Measurements from ENCODE around the gene TNFRSF12A. TPM values are rescaled to one million over a fixed set of nuclear protein-coding genes. Genes with fewer than 3 reads are reported as not detected.

The TNFRSF12A gene
- total and polyA plus RNA-seq, 2 of the 8 experiments (the other 6 are each of a cell fraction or from before 2014, with no cell fraction given): 81.0 to 82.5 TPM

DNA sequence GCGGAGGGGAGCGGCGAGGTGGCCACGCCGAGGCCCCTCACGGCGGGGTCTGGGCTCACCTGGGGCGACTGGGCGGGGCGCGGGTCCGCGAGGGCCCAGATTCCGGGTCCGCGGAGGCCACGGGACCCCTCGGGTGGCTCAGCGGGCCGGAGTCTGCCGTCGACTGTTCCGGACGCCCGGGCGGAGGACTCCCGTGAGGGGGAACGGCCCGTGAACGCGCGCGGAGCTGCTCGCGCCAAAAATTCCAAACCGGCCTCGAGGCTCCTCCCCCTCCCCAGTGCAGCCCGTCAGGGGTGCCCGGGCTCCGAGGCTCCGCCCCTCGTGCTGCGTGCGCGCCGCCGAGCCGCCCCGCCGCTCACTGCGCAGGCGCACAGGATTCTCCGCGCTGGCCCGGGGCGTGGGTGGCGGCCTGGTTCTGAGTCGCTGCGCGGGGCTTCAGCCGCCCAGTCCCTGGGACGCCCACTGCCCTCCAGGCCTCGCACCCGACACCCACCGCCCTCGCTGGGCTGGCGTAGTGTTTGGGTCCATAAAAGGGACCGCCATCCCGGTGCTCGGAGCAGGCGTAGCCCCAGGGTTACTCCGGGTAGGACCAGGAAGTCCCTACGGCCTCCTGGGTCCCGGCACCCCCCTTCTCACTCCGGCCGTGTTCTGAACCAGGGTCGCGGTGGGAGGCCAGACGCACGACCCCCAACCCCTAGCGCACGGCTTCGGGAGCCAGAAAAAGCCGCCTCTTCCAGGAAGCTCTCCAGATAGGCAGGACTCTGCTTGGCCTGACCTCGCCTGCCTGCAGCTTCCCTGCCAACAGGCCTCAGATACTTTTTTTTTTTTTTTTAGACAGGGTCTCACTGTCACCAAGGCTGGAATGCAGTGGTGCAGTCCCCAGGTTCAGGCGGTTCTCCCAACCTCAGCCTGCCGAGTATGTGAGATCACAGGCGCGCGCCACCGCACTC lies 39.7 kb upstream of the TNFRSF12A start, which contains the start of gene PKMYT1:
Gene PKMYT1, minus strand, starts transcription at position 220 of the 950 bp plus-strand sequence. CDS start 789 bp downstream, outside the sequence.
- Histone ChIP-seq H2BK120ac (replicated peaks; ENCODE audit: low read depth, low read length) (peak within 1 kb of the TSS; percentile 43), H2AFZ (ENCODE audit: low read length) (no peak within 1 kb of the TSS), H3K4me3 (ENCODE audit: extremely low read depth in 1 of 4, insufficient read depth in 2 of 4, low read depth in 3 of 4, low read length in 4 of 4) (peak within 1 kb of the TSS; percentile 68 to 79 (median 73)), H4K91ac (replicated peaks; ENCODE audit: insufficient read length, low read length) (peak within 1 kb of the TSS; percentile 99), H3K4me2 (ENCODE audit: insufficient read depth in 1 of 2, low read depth in 2 of 2, low read length in 2 of 2) (peak within 1 kb of the TSS; percentile 38 to 93), H2BK12ac (ENCODE audit: low read depth, low read length) (peak within 1 kb of the TSS; percentile 80), H3K23ac (ENCODE audit: insufficient read length) (no peak within 1 kb of the TSS), H3K79me2 (ENCODE audit: control insufficient read depth in 1 of 2, insufficient read depth in 2 of 2, low read length in 2 of 2) (peaks cover 0 to 8% of the 10 kb centered on the region in 2 experiments; a peak in 2 of 4 replicates), H4K8ac (ENCODE audit: extremely low read depth, insufficient read depth, low read length) (peak within 1 kb of the TSS; percentile 98), H3K18ac (ENCODE audit: extremely low read depth, low read length) (peak within 1 kb of the TSS; percentile 96), H3K4ac (replicated peaks; ENCODE audit: insufficient read length, low read depth, low read length) (peak within 1 kb of the TSS; percentile 81), H3K27ac (ENCODE audit: low read depth, low read length) (peak within 1 kb of the TSS; percentile 91), H3K23me2 (ENCODE audit: low read depth, low read length) (peaks cover 12% of the 10 kb centered on the region; the same call in 1 of the 2 replicates), H3K14ac (ENCODE audit: insufficient read length) (no peak within 1 kb of the TSS), H3K4me1 (replicated peaks in 1 of 4; ENCODE audit: control insufficient read depth in 3 of 4, insufficient read depth in 4 of 4, low read length in 3 of 4) (peaks cover 3 to 23% (median 14%) of the 10 kb centered on the region in 4 experiments), H3K9me3 (ENCODE audit: insufficient read depth in 2 of 2, low read depth in 1 of 2, low read length in 1 of 2) (no peaks in the 10 kb centered on the region), H3K79me1 (ENCODE audit: low read depth, low read length) (peaks cover 6% of the 10 kb centered on the region), H2AK5ac (ENCODE audit: low read depth, low read length) (no peak within 1 kb of the TSS), H2BK20ac (ENCODE audit: low read length) (no peak within 1 kb of the TSS), H4K5ac (ENCODE audit: insufficient read length, low read depth, low read length) (peak within 1 kb of the TSS; percentile 100), H3K36me3 (ENCODE audit: control insufficient read depth in 2 of 4, insufficient read depth in 4 of 4, low read length in 3 of 4) (peaks cover 4 to 16% (median 9%) of the 10 kb centered on the region in 4 experiments; a peak in 5 of 8 replicates), H3K56ac (replicated peaks; ENCODE audit: insufficient read length, low read depth, low read length) (peak within 1 kb of the TSS; percentile 95), H3K27me3 (replicated peaks in 1 of 4; ENCODE audit: control insufficient read depth in 3 of 4, extremely low read depth in 1 of 4, insufficient read depth in 3 of 4, low read length in 3 of 4) (no peaks in the 10 kb centered on the region; a peak in 1 of 7 replicates), H4K20me1 (replicated peaks in 1 of 2; ENCODE audit: control insufficient read depth in 1 of 2, insufficient read depth in 2 of 2, low read length in 2 of 2) (peaks cover 10 to 21% of the 10 kb centered on the region in 2 experiments), H2BK15ac (ENCODE audit: low read length) (peak within 1 kb of the TSS; percentile 61; the same call in 1 of the 2 replicates), H2BK5ac (ENCODE audit: low read depth, low read length) (peak within 1 kb of the TSS; percentile 97), H3K9ac (replicated peaks in 1 of 4; ENCODE audit: extremely low read depth in 1 of 4, low read depth in 3 of 4, low read length in 3 of 4) (peak within 1 kb of the TSS; percentile 57 to 93 (median 82); a peak in 6 of 7 replicates)
- ChIA-PET POLR2A (ENCODE audit: partially characterized antibody) (interaction anchor here (0.7 to 25.4 kb wide), 14 partner anchors 8 to 183 kb away, joined by 3 to 455 read pairs (median 6); partner anchors contain the start of genes CLDN6, CLDN9, HCFC1R1 and KREMEN2), CTCF (ENCODE audit: partially characterized antibody) (interaction anchor here (0.5 to 3.7 kb wide), 10 partner anchors 9 to 266 kb away, joined by 3 to 27 read pairs (median 6); partner anchors contain the start of genes CLDN6 and PAQR4)
- FAIRE-seq (no peak), DNase-seq (ENCODE audit: low read depth in 1 of 2, low spot score in 2 of 2) (peak in 1 of 2 experiments; percentile 95)
- WGBS, 2 experiments (ENCODE audit: extremely low coverage in 1 of 2, insufficient coverage in 1 of 2, insufficient read length in 1 of 2, insufficient replicate concordance in 2 of 2, low coverage in 1 of 2, low lambda C conversion rate in 2 of 2, missing lambda C conversion rate in 1 of 2): 5% methylated on average over 66 of the region's 91 CpGs; no CpG with 5 or more reads in 1 of the 2 experiments
- TF ChIP-seq NRF1 (IDR thresholded peaks at IDR 0.05; ENCODE audit: low read depth, low read length) (peak; percentile 87), TAF7 (optimal IDR thresholded peaks at IDR 0.05; ENCODE audit: borderline replicate concordance, low read depth, low read length) (peak; percentile 20), RBBP5 (IDR thresholded peaks at IDR 0.05; ENCODE audit: borderline replicate concordance, low read depth, low read length) (0 out of 2 replicates have a peak, but pooled peaks have one; percentile 62), TAF1 (IDR thresholded peaks at IDR 0.05; ENCODE audit: low read depth, low read length) (peak; percentile 57), CHD2 (IDR thresholded peaks at IDR 0.05; ENCODE audit: low read length) (no peak), BACH1 (IDR thresholded peaks at IDR 0.05; ENCODE audit: low read length) (peak; percentile 74; the same call in 1 of the 2 replicates), YY1 (IDR thresholded peaks at IDR 0.05; ENCODE audit: low read depth, low read length) (no peak), EGR1 (IDR thresholded peaks at IDR 0.05; ENCODE audit: borderline replicate concordance, low read depth, low read length) (peak; percentile 90), HDAC2 (IDR thresholded peaks at IDR 0.05; ENCODE audit: borderline replicate concordance in 1 of 2, low read depth in 2 of 2, low read length in 2 of 2) (peak in 1 of 2 experiments; percentile 24; a peak in 1 of 4 replicates), POLR2A (IDR thresholded peaks at IDR 0.05; ENCODE audit: control extremely low read depth in 1 of 2, low read depth in 2 of 2, low read length in 2 of 2) (peak in 1 of 2 experiments; percentile 79; a peak in 2 of 3 replicates), JUN (IDR thresholded peaks at IDR 0.05; ENCODE audit: low read depth, low read length) (no peak)
